Measurements from ENCODE around the gene PRKCH. TPM values are rescaled to one million over a fixed set of nuclear protein-coding genes. Genes with fewer than 3 reads are reported as not detected.

The PRKCH gene
- total and polyA plus RNA-seq, 2 of the 13 experiments (the other 11 are each of a cell fraction or from before 2014, with no cell fraction given) = 0.48 to 1.3 TPM

GRCh38 chr14:61478971-61479473 is 157.6 kb downstream of the PRKCH start:
- intact Hi-C loops (cut with micrococcal nuclease; ENCODE audit: unreplicated experiment) = no loop called here
- H3K4me2 ChIP-seq (ENCODE audit: low read depth, low read length) = no peak overlapping the region
- CTCF ChIA-PET (ENCODE audit: low intra/inter-chr PET ratio, low total read pairs) = no interaction called here

GRCh38 chr14:61479746-61480502 is 158.5 kb downstream of the PRKCH start:
- Histone ChIP-seq H3K27ac (ENCODE audit: extremely low read length, insufficient read depth, low read length) (no peak overlapping the region), H3K4me2 (ENCODE audit: low read depth, low read length) (no peak overlapping the region), H2AFZ (ENCODE audit: low read length) (no peak overlapping the region), H3K36me3 (replicated peaks in 1 of 2; ENCODE audit: control insufficient read depth in 1 of 2, insufficient read depth in 2 of 2, low read length in 2 of 2) (no peaks in the 10 kb centered on the region), H4K20me1 (ENCODE audit: insufficient read depth, low read length) (no peaks in the 10 kb centered on the region), H3K79me2 (ENCODE audit: insufficient read depth, low read length) (no peaks in the 10 kb centered on the region), H3K27me3 (ENCODE audit: control insufficient read depth in 1 of 2, insufficient read depth in 2 of 2, low read length in 2 of 2) (no peaks in the 10 kb centered on the region), H3K4me1 (ENCODE audit: insufficient read depth, low read length) (peaks cover 21% of the 10 kb centered on the region), H3K4me3 (replicated peaks in 1 of 3; ENCODE audit: insufficient read depth in 1 of 3, low read depth in 2 of 3, low read length in 3 of 3) (no peak overlapping the region), H3K9ac (ENCODE audit: insufficient read depth, low read depth, low read length) (no peak overlapping the region), H3K9me3 (ENCODE audit: low read length) (no peaks in the 10 kb centered on the region)
- WGBS (ENCODE audit: low lambda C conversion rate) = 85% methylated on average over 3 of the region's 3 CpGs
- ATAC-seq = no peak
- BruUV-seq (replicated peaks) = no TSS peak
- POLR2A ChIA-PET = no interaction called here
- CTCF ChIA-PET (ENCODE audit: low intra/inter-chr PET ratio, low total read pairs) = no interaction called here
- intact Hi-C loops (cut with micrococcal nuclease; ENCODE audit: unreplicated experiment) (no loop called here), in situ Hi-C loops (cut with HindIII; ENCODE audit: extremely low pct_ligation_motif_present, low pct_unique_long_range_greater_than_20kb) (loop anchor here (10.0 kb wide), 1 partner anchor 55 kb away; no protein-coding TSS in a partner anchor)
- no peak for FAIRE-seq
- no peak for DNase-seq (ENCODE audit: low spot score)
- TF ChIP-seq SMAD1 (CRISPR knock-in tag; IDR thresholded peaks at IDR 0.05; ENCODE audit: borderline replicate concordance, low read depth) (no peak), TFAP4 (IDR thresholded peaks at IDR 0.05; ENCODE audit: borderline replicate concordance, low read depth) (no peak), PRMT3 (CRISPR knock-in tag; IDR thresholded peaks at IDR 0.05; ENCODE audit: borderline replicate concordance, low read depth) (no peak), GPN1 (CRISPR knock-in tag; IDR thresholded peaks at IDR 0.05; ENCODE audit: borderline replicate concordance) (no peak), SIX1 (CRISPR knock-in tag; IDR thresholded peaks at IDR 0.05; ENCODE audit: borderline replicate concordance) (no peak), POLR2A (IDR thresholded peaks at IDR 0.05; ENCODE audit: insufficient read depth in 1 of 2, low read depth in 2 of 2, low read length in 2 of 2) (no peak), GTF3A (CRISPR knock-in tag; conservative IDR thresholded peaks at IDR 0.05) (no peak), KDM2A (CRISPR knock-in tag; IDR thresholded peaks at IDR 0.05; ENCODE audit: borderline replicate concordance, low read depth) (no peak), ZMYM3 (CRISPR knock-in tag; IDR thresholded peaks at IDR 0.05) (no peak), CREB3 (CRISPR knock-in tag; IDR thresholded peaks at IDR 0.05) (no peak), TGIF2 (CRISPR knock-in tag; IDR thresholded peaks at IDR 0.05) (no peak)

More at GRCh38 chr14:61478971-61479473, 157.6 kb downstream of the PRKCH start:
- no peak overlapping the region for H3K27ac ChIP-seq (ENCODE audit: extremely low read length, insufficient read depth, low read length)
- no peaks in the 10 kb centered on the region for H4K20me1 ChIP-seq (ENCODE audit: insufficient read depth, low read length)
- H3K36me3 ChIP-seq (replicated peaks in 1 of 2; ENCODE audit: control insufficient read depth in 1 of 2, insufficient read depth in 2 of 2, low read length in 2 of 2) = no peaks in the 10 kb centered on the region
- no peak overlapping the region for H3K4me3 ChIP-seq (replicated peaks in 1 of 3; ENCODE audit: insufficient read depth in 1 of 3, low read depth in 2 of 3, low read length in 3 of 3)
- 94% methylated on average over 6 of the region's 6 CpGs for WGBS (ENCODE audit: low lambda C conversion rate)
- POLR2A ChIA-PET = no interaction called here
- FAIRE-seq (no peak), DNase-seq (ENCODE audit: low spot score) (no peak), ATAC-seq (no peak)
- peaks cover 21% of the 10 kb centered on the region for H3K4me1 ChIP-seq (ENCODE audit: insufficient read depth, low read length)
- no peaks in the 10 kb centered on the region for H3K27me3 ChIP-seq (ENCODE audit: control insufficient read depth in 1 of 2, insufficient read depth in 2 of 2, low read length in 2 of 2)
- H3K79me2 ChIP-seq (ENCODE audit: insufficient read depth, low read length) = no peaks in the 10 kb centered on the region
- H3K9me3 ChIP-seq (ENCODE audit: low read length) = no peaks in the 10 kb centered on the region
- H2AFZ ChIP-seq (ENCODE audit: low read length) = no peak overlapping the region
- in situ Hi-C loops (cut with HindIII; ENCODE audit: extremely low pct_ligation_motif_present, low pct_unique_long_range_greater_than_20kb) = loop anchor here (10.0 kb wide), 1 partner anchor 56 kb away; no protein-coding TSS in a partner anchor
- no TSS peak for BruUV-seq (replicated peaks)
- H3K9ac ChIP-seq (ENCODE audit: insufficient read depth, low read depth, low read length) = no peak overlapping the region
- no peak for TF ChIP-seq CHD4 (IDR thresholded peaks at IDR 0.05; ENCODE audit: borderline replicate concordance, low read length)
- no peak for TF ChIP-seq AGO2 (optimal IDR thresholded peaks at IDR 0.05; ENCODE audit: low read depth, low read length)
- TF ChIP-seq BRF2 (CRISPR knock-in tag; IDR thresholded peaks at IDR 0.05) = no peak
- no peak for TF ChIP-seq HCFC1 (IDR thresholded peaks at IDR 0.05; ENCODE audit: low read depth, low read length)
- TF ChIP-seq ZNF83 (CRISPR knock-in tag; IDR thresholded peaks at IDR 0.05; ENCODE audit: borderline replicate concordance) = no peak
- no peak for TF ChIP-seq ZBTB7B (CRISPR knock-in tag; IDR thresholded peaks at IDR 0.05)
